ENCODE data around the gene MTHFR. TPM values are rescaled to one million over a fixed set of nuclear protein-coding genes. Genes with fewer than 3 reads are reported as not detected.
A peak's percentile ranks its signal among the peaks of the same experiment; 100 is the strongest.

Gene MTHFR
- total RNA-seq, 1 donor from 2014 or later, result 13.0 TPM

GRCh38 chr1:11735854-11736745, 69.7 kb downstream of the MTHFR start, which contains the start of gene AGTRAP:
AGTRAP (plus strand) TSS chr1:11736136; CDS start chr1:11736209, 73 bp downstream.
- Histone ChIP-seq H4K20me1 (ENCODE audit: insufficient read depth, low read length) (no peaks in the 10 kb centered on the region), H3K4me3 (ENCODE audit: insufficient read depth, low read depth, low read length) (peak within 1 kb of the TSS; percentile 81), H3K27ac (ENCODE audit: low read depth, low read length) (peak within 1 kb of the TSS; percentile 80), H3K9ac (ENCODE audit: low read length) (peak within 1 kb of the TSS; percentile 85), H3K9me3 (ENCODE audit: insufficient read depth, low read depth, low read length) (no peaks in the 10 kb centered on the region), H3K36me3 (ENCODE audit: insufficient read depth, low read length) (no peaks in the 10 kb centered on the region), H3K4me1 (ENCODE audit: insufficient read depth, low read length) (peaks cover 26% of the 10 kb centered on the region), H3K4me2 (ENCODE audit: low read length) (peak within 1 kb of the TSS; percentile 94), H2AFZ (ENCODE audit: low read depth, low read length) (peak within 1 kb of the TSS; percentile 93), H3K27me3 (ENCODE audit: insufficient read depth, low read length) (no peaks in the 10 kb centered on the region), H3K79me2 (ENCODE audit: insufficient read depth, low read length) (peaks cover 2% of the 10 kb centered on the region)
- peak within 1 kb of the TSS; percentile 89 for H3K4me3 Mint-ChIP-seq (ENCODE audit: unreplicated experiment)
- peaks cover 3% of the 10 kb centered on the region for H3K27me3 Mint-ChIP-seq (ENCODE audit: low read depth, unreplicated experiment)
- peak; percentile 72 for DNase-seq (ENCODE audit: low read depth)
- H3K9me3 Mint-ChIP-seq (ENCODE audit: unreplicated experiment), result no peaks in the 10 kb centered on the region
- H3K27ac Mint-ChIP-seq (ENCODE audit: unreplicated experiment), result peak within 1 kb of the TSS; percentile 88
- peaks cover 3% of the 10 kb centered on the region for H3K36me3 Mint-ChIP-seq (ENCODE audit: low read depth, unreplicated experiment)
- H3K4me1 Mint-ChIP-seq (ENCODE audit: low read depth, unreplicated experiment), result peaks cover 20% of the 10 kb centered on the region
- TF ChIP-seq EZH2 (IDR thresholded peaks at IDR 0.05; ENCODE audit: insufficient read depth, low read length) (no peak), CTCF (IDR thresholded peaks at IDR 0.05; ENCODE audit: insufficient read depth, low read depth, low read length) (no peak)
- no peak for FAIRE-seq

Other genes starting within 250 kb of the MTHFR start
- gene FBXO2, start 151.5 kb downstream of the MTHFR start, total RNA-seq, result 54.9 and 64.0 TPM in 2 replicates
- 31.6 and 34.4 TPM in 2 replicates for gene FBXO44, start 151.1 kb downstream of the MTHFR start, total RNA-seq
- gene FBXO6, start 141.8 kb downstream of the MTHFR start, total RNA-seq, result 9.7 and 9.8 TPM in 2 replicates
- gene MAD2L2, start 124.8 kb downstream of the MTHFR start, total RNA-seq, result 29.3 and 30.1 TPM in 2 replicates
- gene DRAXIN, start 114.3 kb downstream of the MTHFR start, total RNA-seq, result 0.79 and 1.7 TPM in 2 replicates
- 38.7 and 46.3 TPM in 2 replicates for gene AGTRAP, start 69.8 kb downstream of the MTHFR start, total RNA-seq
- not detected in 2 replicates for gene C1orf167, start 43.8 kb downstream of the MTHFR start, total RNA-seq
- gene CLCN6, start 227 bp upstream of the MTHFR start, total RNA-seq, result 16.7 and 22.4 TPM in 2 replicates
- gene NPPA, start 41.8 kb upstream of the MTHFR start, total RNA-seq, result not detected in 2 replicates
- 333 and 449 TPM in 2 replicates for gene NPPB, start 53.0 kb upstream of the MTHFR start, total RNA-seq
- 56.0 and 60.4 TPM in 2 replicates for gene KIAA2013, start 120.5 kb upstream of the MTHFR start, total RNA-seq
- gene PLOD1, start 128.8 kb upstream of the MTHFR start, total RNA-seq, result 375 and 500 TPM in 2 replicates
- 74.0 and 75.5 TPM in 2 replicates for gene MFN2, start 174.5 kb upstream of the MTHFR start, total RNA-seq
- 29.1 and 33.8 TPM in 2 replicates for gene MIIP, start 213.5 kb upstream of the MTHFR start, total RNA-seq

Data from astrocyte (in vitro differentiated cells and primary cell).